B cell (primary cell): ENCODE results near the gene PLEKHM2. TPM values are rescaled to one million over a fixed set of nuclear protein-coding genes. Genes with fewer than 3 reads are reported as not detected.

Experiments
- ATAC-seq: fragments of 200-7000 bp; cut with Tn5 transposase; one replicate; pipeline ENCODE4 v1.10.0; 2021; ENCODE audit warnings: low read depth, mild to moderate bottlenecking, moderate number of reproducible peaks, moderate library complexity
- CTCF ChIA-PET: fragments of 350-600 bp; sonication (Branson Sonifier 250); formaldehyde crosslinking; loops from one replicate; lab custom pipeline; 2021; ENCODE audit warnings: antibody characterized with exemption, inconsistent platforms; lab: Charles Lee
- POLR2A ChIA-PET: fragments of 350-600 bp; sonication (Branson Sonifier 250); formaldehyde crosslinking; loops from one replicate; lab custom pipeline; 2021; ENCODE audit warnings: antibody characterized with exemption; lab: Charles Lee
- DNase-seq: peaks from one replicate; pipeline ENCODE4 v3.0.0; 2013
- H2AFZ ChIP-seq: 2 replicates; pipeline ENCODE4 v1.6.1; 2012; ENCODE audit warnings: mild to moderate bottlenecking, low read depth, low read length; ENCODE audit not compliant: insufficient read depth, poor library complexity, severe bottlenecking
- H3K27ac ChIP-seq, 2 donors: 1 replicate in 1 of 2; 2 replicates in 1 of 2; pipeline ENCODE4 v1.5.1; 2012 to 2013; ENCODE audit warnings: low read length in 2 of 2, mild to moderate bottlenecking in 2 of 2, moderate library complexity in 1 of 2
- H3K27me3 ChIP-seq, 4 experiments: fragments of 200-600 bp in 1 of 4; sonication (generic) in 1 of 4; replicated peaks in 1 of 4; 1 replicate in 2 of 4; 2 replicates in 2 of 4; pipeline versions ENCODE4 v1.6.1 to v1.7.0; 2013 to 2016; ENCODE audit warnings: low read length in 3 of 4, mild to moderate bottlenecking in 2 of 4, mixed read lengths in 1 of 4, moderate library complexity in 1 of 4; ENCODE audit not compliant: insufficient read depth in 4 of 4, control insufficient read depth in 3 of 4; ENCODE audit errors: control extremely low read depth in 1 of 4
- H3K36me3 ChIP-seq, 2 experiments: replicated peaks in 1 of 2; 1 replicate in 1 of 2; 2 replicates in 1 of 2; pipeline versions ENCODE4 v1.6.1 to v1.7.1; 2013; ENCODE audit warnings: low read length in 1 of 2; ENCODE audit not compliant: insufficient read depth in 2 of 2, control insufficient read depth in 1 of 2; ENCODE audit errors: control extremely low read depth in 1 of 2, extremely low read depth in 1 of 2
- H3K4me1 ChIP-seq, 2 donors: fragments of 200-600 bp in 1 of 2; sonication (generic) in 1 of 2; 1 replicate in 1 of 2; 2 replicates in 1 of 2; pipeline versions ENCODE4 v1.5.1 to v1.6.1; 2013 to 2017; ENCODE audit warnings: low read length in 2 of 2; ENCODE audit not compliant: control insufficient read depth in 2 of 2, insufficient read depth in 2 of 2
- H3K4me2 ChIP-seq: replicated peaks from 2 replicates; pipeline ENCODE3; 2012; ENCODE audit warnings: mild to moderate bottlenecking, low read depth, low read length; ENCODE audit not compliant: poor library complexity, severe bottlenecking
- H3K4me3 ChIP-seq, 5 experiments: fragments of 200-600 bp in 1 of 5; sonication (generic) in 1 of 5; 1 replicate in 3 of 5; 2 replicates in 2 of 5; pipeline versions ENCODE4 v1.5.1 to v1.7.0; 2011 to 2016; ENCODE audit warnings: low read length in 4 of 5, mild to moderate bottlenecking in 4 of 5, low read depth in 2 of 5, control low read depth in 1 of 5, moderate library complexity in 1 of 5; ENCODE audit not compliant: insufficient read depth in 1 of 5; ENCODE audit errors: control extremely low read depth in 1 of 5, extremely low read depth in 1 of 5
- H3K79me2 ChIP-seq: fragments of 200-600 bp; sonication (generic); one replicate; pipeline ENCODE4 v1.6.0; 2016; ENCODE audit warnings: low read length; ENCODE audit not compliant: control insufficient read depth, insufficient read depth
- H3K9ac ChIP-seq: fragments of 200-600 bp; sonication (generic); 2 replicates; pipeline ENCODE4 v1.6.1; 2017; ENCODE audit warnings: mild to moderate bottlenecking, low read length, moderate library complexity
- H3K9me3 ChIP-seq, 3 donors: one replicate each; pipeline versions ENCODE4 v1.6.1 to v1.7.1; 2013; ENCODE audit warnings: low read length in 2 of 3; ENCODE audit not compliant: control insufficient read depth in 2 of 3, insufficient read depth in 1 of 3; ENCODE audit errors: control extremely low read depth in 1 of 3
- H4K20me1 ChIP-seq: 2 replicates; pipeline ENCODE4 v1.6.0; 2012; ENCODE audit warnings: mild to moderate bottlenecking, low read length; ENCODE audit not compliant: insufficient read depth, control insufficient read depth, poor library complexity, severe bottlenecking
- H3K27ac Mint-ChIP-seq: one replicate; pipeline ENCODE4 v1.8.0; 2021; ENCODE audit warnings: mixed read lengths
- H3K27me3 Mint-ChIP-seq: one replicate; pipeline ENCODE4 v1.8.0; 2021; ENCODE audit warnings: mixed read lengths
- H3K4me1 Mint-ChIP-seq: one replicate; pipeline ENCODE4 v1.8.0; 2021; ENCODE audit warnings: mixed read lengths
- H3K4me3 Mint-ChIP-seq: one replicate; pipeline ENCODE4 v1.8.0; 2021; ENCODE audit warnings: mixed read lengths
- H3K9me3 Mint-ChIP-seq: one replicate; pipeline ENCODE4 v1.8.0; 2022; ENCODE audit warnings: mixed read lengths; ENCODE audit not compliant: insufficient read depth
- CTCF ChIP-seq: fragments of 200-600 bp; IDR thresholded peaks from one replicate; pipeline ENCODE4 v1.8.0; 2022; ENCODE audit warnings: antibody characterized with exemption, mild to moderate bottlenecking
- EZH2 ChIP-seq: IDR thresholded peaks from 2 replicates; pipeline ENCODE4 v1.6.1; 2012; ENCODE audit warnings: borderline replicate concordance, low read depth, mild to moderate bottlenecking, moderate library complexity, low read length; ENCODE audit not compliant: insufficient read depth, poor library complexity, severe bottlenecking
- WGBS: methylation state at CpG from one replicate; pipeline ENCODE4 v1.1.5; 2013; ENCODE audit warnings: missing lambda C conversion rate; ENCODE audit not compliant: insufficient coverage; 5-methylcytosine and 5-hydroxymethylcytosine counted together
- intact Hi-C: fragments of 100-400 bp; cut with micrococcal nuclease; formaldehyde crosslinking; loops from one replicate; pipeline ENCODE4 v1.10.0; 2022
- polyA plus RNA-seq: library from polyadenylated mRNA; depleted of rRNA; stranded (reverse); fragments of >200 nt; gene quantifications from 2 replicates; pipeline ENCODE4 v1.2.3, GENCODE V29; 2012
- total RNA-seq, 2 donors: library from RNA; stranded (reverse); fragments of 120-200 nt in 1 of 2; gene quantifications; 1 replicate in 1 of 2; 2 replicates in 1 of 2; pipeline versions ENCODE4 v1.2.3 to v1.2.4, GENCODE V29; 2013 to 2022

PLEKHM2 gene
- total and polyA plus RNA-seq, 2 donors (not counting 1 experiment from before 2014, with no cell fraction given), result 99.7 to 120 TPM

- intact Hi-C loops, result no loop called here
- H3K4me1 Mint-ChIP-seq, result peaks cover 34% of the 10 kb centered on the region
- Histone ChIP-seq H3K9ac (no peak overlapping the region), H3K9me3 (no peaks in the 10 kb centered on the region), H3K4me2 (no peak overlapping the region), H3K36me3 (peaks cover 3 to 18% of the 10 kb centered on the region in 2 experiments), H3K4me1 (peaks cover 3 to 12% of the 10 kb centered on the region in 2 donors), H3K27ac (no peak overlapping the region), H3K4me3 (no peak overlapping the region), H4K20me1 (peaks cover 86% of the 10 kb centered on the region), H3K27me3 (no peaks in the 10 kb centered on the region), H3K79me2 (peaks cover 100% of the 10 kb centered on the region), H2AFZ (no peak overlapping the region)
- no peaks in the 10 kb centered on the region for H3K27me3 Mint-ChIP-seq
- no peaks in the 10 kb centered on the region for H3K9me3 Mint-ChIP-seq
- ChIA-PET POLR2A (interaction anchor here (0.6 kb wide), 1 partner anchor 37 kb away, joined by 5 read pairs; no protein-coding TSS in a partner anchor), CTCF (no interaction called here)
- DNase-seq (no peak), ATAC-seq (no peak)
- TF ChIP-seq EZH2 (no peak), CTCF (no peak)
- no peak overlapping the region for H3K4me3 Mint-ChIP-seq
- WGBS, result 96% methylated on average over 15 of the region's 17 CpGs
- no peak overlapping the region for H3K27ac Mint-ChIP-seq
Measured at GRCh38 chr1:15704526-15705183, 20.5 kb downstream of the PLEKHM2 start.

DNA sequence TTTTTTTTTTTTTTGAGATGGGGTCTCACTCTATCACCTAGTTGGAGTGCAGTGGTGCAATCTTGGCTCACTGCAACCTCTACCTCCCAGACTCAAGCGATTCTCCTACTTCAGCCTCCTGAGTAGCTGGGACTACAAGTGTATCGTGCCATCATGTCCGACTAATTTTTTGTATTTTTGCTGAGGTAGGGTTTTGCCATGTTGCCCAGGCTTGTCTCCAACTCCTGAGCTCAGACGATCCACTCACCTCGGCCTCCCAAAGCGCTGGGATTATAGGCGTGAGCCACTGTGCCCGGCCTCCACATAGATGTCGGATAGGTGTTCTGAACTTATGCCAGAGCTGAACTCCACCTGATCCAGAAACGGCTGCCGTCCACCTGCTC lies 21.1 kb downstream of the PLEKHM2 start:
- no peaks in the 10 kb centered on the region for H3K27me3 ChIP-seq
- no peak overlapping the region for H3K27ac ChIP-seq
- H4K20me1 ChIP-seq, result peaks cover 83% of the 10 kb centered on the region
- Mint-ChIP-seq H3K27ac (no peak overlapping the region), H3K9me3 (no peaks in the 10 kb centered on the region), H3K27me3 (no peaks in the 10 kb centered on the region), H3K4me3 (no peak overlapping the region), H3K4me1 (peaks cover 35% of the 10 kb centered on the region)
- no peak overlapping the region for H2AFZ ChIP-seq
- peaks cover 3 to 18% of the 10 kb centered on the region in 2 experiments for H3K36me3 ChIP-seq
- no peak overlapping the region for H3K9ac ChIP-seq
- TF ChIP-seq EZH2 (no peak), CTCF (no peak)
- no peak overlapping the region for H3K4me3 ChIP-seq
- POLR2A ChIA-PET, result no interaction called here
- no peaks in the 10 kb centered on the region for H3K9me3 ChIP-seq
- WGBS, result 98% methylated on average over 10 of the region's 11 CpGs
- no peak overlapping the region for H3K4me2 ChIP-seq
- CTCF ChIA-PET, result no interaction called here
- peaks cover 100% of the 10 kb centered on the region for H3K79me2 ChIP-seq
- peaks cover 1 to 8% of the 10 kb centered on the region in 2 donors for H3K4me1 ChIP-seq
- ATAC-seq (no peak), DNase-seq (no peak)
- intact Hi-C loops, result no loop called here
